Nephron progenitor cell (in vitro differentiated cells): ENCODE results near the gene FN1.
"Not testable (repeated sequence)": the region's sequence is repeated elsewhere in the genome, so short reads cannot be mapped to it uniquely, and the experiment has no call there.

Source experiments
- DNase-seq: peaks from one replicate; pipeline ENCODE4 v3.0.0; 2021
- H3K27ac Mint-ChIP-seq: 2 replicates; pipeline ENCODE4 v1.8.0; 2021; ENCODE audit warnings: mild to moderate bottlenecking, moderate library complexity, mixed read lengths
- H3K27me3 Mint-ChIP-seq: 2 replicates; pipeline ENCODE4 v1.8.0; 2021; ENCODE audit warnings: mild to moderate bottlenecking, low read depth, mixed read lengths; ENCODE audit not compliant: poor library complexity
- H3K36me3 Mint-ChIP-seq: 2 replicates; pipeline ENCODE4 v1.8.0; 2021; ENCODE audit warnings: low read depth, mixed read lengths
- H3K4me1 Mint-ChIP-seq: 2 replicates; pipeline ENCODE4 v1.8.0; 2021; ENCODE audit warnings: mixed read lengths
- H3K4me3 Mint-ChIP-seq: 2 replicates; pipeline ENCODE4 v1.8.0; 2021; ENCODE audit warnings: mild to moderate bottlenecking, moderate library complexity, mixed read lengths
- H3K9me3 Mint-ChIP-seq: 2 replicates; pipeline ENCODE4 v1.8.0; 2021; ENCODE audit warnings: mild to moderate bottlenecking, moderate library complexity, mixed read lengths
- TF ChIP-seq, protein P1 (sequence below): fragments of 200-600 bp; sonication (generic); IDR thresholded peaks from 2 replicates; pipeline ENCODE4 v1.5.0; 2021; ENCODE audit warnings: antibody characterized with exemption

FN1 gene

DNA sequence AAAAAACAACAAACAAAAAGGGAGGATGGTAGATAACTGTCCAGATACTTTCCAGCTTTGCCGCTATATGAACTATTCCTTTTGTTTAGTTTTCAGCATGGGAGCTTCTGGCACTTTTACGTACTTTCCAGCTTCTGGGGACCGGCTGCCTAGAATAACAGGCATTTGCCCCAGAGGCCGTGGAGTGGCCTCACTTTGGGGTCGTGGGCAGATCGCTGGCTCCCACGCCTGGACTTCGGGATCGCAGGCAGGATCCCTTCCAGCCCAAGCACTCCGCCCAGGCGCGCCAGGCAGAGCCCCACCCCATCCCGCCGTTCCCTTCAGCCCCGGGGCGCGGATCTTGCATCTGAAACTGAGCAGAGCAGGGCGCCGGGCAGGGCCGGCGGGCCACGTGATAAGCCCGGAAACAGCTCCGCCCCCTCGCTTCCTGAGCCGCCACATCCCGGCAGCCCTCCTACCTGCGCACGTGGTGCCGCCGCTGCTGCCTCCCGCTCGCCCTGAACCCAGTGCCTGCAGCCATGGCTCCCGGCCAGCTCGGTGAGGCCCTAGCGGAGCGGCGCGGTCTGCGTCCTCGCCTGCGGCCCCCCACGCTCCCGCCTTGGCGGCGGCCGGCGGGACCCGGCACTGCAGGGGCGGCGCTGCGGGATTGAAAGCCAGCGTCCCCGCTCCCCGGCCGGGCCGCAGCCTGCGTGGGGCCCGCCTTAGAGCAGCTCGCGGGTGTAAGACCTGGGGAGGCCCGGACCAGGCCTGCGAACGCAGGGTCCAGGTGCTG is 124.1 kb downstream of the FN1 start, which contains the start of gene ATIC:
TSS of gene ATIC (plus strand) at position 435 of the 772 bp plus-strand sequence. CDS start at position 519, 84 bp downstream.
- Mint-ChIP-seq H3K9me3 (peaks cover 14% of the 10 kb centered on the region), H3K36me3 (peaks cover 34% of the 10 kb centered on the region), H3K4me1 (peaks cover 21% of the 10 kb centered on the region), H3K27ac (peak within 1 kb of the TSS; percentile 83), H3K27me3 (peaks cover 3% of the 10 kb centered on the region), H3K4me3 (peak within 1 kb of the TSS; percentile 88)
- TF ChIP-seq, protein P1, sequence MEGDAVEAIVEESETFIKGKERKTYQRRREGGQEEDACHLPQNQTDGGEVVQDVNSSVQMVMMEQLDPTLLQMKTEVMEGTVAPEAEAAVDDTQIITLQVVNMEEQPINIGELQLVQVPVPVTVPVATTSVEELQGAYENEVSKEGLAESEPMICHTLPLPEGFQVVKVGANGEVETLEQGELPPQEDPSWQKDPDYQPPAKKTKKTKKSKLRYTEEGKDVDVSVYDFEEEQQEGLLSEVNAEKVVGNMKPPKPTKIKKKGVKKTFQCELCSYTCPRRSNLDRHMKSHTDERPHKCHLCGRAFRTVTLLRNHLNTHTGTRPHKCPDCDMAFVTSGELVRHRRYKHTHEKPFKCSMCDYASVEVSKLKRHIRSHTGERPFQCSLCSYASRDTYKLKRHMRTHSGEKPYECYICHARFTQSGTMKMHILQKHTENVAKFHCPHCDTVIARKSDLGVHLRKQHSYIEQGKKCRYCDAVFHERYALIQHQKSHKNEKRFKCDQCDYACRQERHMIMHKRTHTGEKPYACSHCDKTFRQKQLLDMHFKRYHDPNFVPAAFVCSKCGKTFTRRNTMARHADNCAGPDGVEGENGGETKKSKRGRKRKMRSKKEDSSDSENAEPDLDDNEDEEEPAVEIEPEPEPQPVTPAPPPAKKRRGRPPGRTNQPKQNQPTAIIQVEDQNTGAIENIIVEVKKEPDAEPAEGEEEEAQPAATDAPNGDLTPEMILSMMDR, result no peak
- peak; percentile 92 for DNase-seq

DNA sequence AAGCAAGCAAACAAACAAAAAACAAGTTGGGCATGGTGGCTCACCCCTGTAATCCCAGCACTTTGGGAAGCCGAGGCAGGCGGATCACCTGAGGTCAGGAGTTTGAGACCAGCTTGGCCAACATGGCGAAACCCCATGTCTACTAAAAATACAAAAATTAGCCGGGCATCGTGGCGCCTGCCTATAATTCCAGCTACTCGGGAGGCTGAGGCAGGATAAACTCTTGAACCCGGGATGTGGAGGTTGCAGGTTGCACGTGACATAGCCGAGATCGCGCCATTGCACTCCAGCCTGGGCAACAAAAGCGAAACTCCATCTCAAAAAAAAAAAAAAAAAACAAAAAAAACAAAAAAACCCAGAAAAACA is 124.6 kb downstream of the FN1 start:
- H3K4me1 Mint-ChIP-seq, result peaks cover 21% of the 10 kb centered on the region
- peaks cover 31% of the 10 kb centered on the region for H3K36me3 Mint-ChIP-seq
- H3K27ac Mint-ChIP-seq, H3K27me3 Mint-ChIP-seq, DNase-seq: not testable (repeated sequence)
- peaks cover 14% of the 10 kb centered on the region for H3K9me3 Mint-ChIP-seq
- H3K4me3 Mint-ChIP-seq, result peak overlapping the region; percentile 85
